ENCODE results near the gene TFPI2. TPM values are rescaled to one million over a fixed set of nuclear protein-coding genes. Genes with fewer than 3 reads are reported as not detected.
A peak's percentile ranks its signal among the peaks of the same experiment; 100 is the strongest.
"Not testable (repeated sequence)": the region's sequence is repeated elsewhere in the genome, so short reads cannot be mapped to it uniquely, and the experiment has no call there.

TFPI2 gene
- total RNA-seq, 2 donors from 2014 or later: 1.7 to 10.3 TPM

DNA sequence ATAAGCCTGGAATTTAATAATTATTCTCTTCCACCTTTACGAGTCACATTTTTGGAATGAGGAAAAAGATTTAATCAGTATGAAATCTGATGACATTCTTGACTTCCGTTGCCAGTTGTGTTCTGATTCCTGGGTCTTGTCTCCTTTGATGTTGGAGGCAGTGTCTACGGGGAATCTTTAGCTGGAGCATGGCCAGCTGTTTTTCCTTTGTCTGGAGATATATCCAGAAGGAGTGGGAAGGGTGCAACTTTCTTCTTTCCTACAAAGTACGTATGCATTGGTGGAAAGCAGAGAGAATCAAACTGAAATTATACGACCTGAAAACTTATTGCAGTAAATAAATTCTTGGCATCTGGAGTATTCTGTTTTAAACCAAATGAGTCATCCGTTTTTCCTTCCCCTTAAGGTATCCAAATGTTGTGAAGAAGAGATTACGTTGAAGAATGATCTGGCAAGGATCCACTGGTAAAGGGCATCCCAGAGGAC, 24.1 kb upstream of the TFPI2 start:
- intact Hi-C loops (cut with DNase I): no loop called here
- TF ChIP-seq, protein P1, sequence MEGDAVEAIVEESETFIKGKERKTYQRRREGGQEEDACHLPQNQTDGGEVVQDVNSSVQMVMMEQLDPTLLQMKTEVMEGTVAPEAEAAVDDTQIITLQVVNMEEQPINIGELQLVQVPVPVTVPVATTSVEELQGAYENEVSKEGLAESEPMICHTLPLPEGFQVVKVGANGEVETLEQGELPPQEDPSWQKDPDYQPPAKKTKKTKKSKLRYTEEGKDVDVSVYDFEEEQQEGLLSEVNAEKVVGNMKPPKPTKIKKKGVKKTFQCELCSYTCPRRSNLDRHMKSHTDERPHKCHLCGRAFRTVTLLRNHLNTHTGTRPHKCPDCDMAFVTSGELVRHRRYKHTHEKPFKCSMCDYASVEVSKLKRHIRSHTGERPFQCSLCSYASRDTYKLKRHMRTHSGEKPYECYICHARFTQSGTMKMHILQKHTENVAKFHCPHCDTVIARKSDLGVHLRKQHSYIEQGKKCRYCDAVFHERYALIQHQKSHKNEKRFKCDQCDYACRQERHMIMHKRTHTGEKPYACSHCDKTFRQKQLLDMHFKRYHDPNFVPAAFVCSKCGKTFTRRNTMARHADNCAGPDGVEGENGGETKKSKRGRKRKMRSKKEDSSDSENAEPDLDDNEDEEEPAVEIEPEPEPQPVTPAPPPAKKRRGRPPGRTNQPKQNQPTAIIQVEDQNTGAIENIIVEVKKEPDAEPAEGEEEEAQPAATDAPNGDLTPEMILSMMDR (IDR thresholded peaks at IDR 0.05): no peak
- TF ChIP-seq POLR2A (IDR thresholded peaks at IDR 0.05) (no peak), POLR2AphosphoS5 (IDR thresholded peaks at IDR 0.05) (peak; percentile 16)
- H3K4me3 ChIP-seq: no peak overlapping the region

DNA sequence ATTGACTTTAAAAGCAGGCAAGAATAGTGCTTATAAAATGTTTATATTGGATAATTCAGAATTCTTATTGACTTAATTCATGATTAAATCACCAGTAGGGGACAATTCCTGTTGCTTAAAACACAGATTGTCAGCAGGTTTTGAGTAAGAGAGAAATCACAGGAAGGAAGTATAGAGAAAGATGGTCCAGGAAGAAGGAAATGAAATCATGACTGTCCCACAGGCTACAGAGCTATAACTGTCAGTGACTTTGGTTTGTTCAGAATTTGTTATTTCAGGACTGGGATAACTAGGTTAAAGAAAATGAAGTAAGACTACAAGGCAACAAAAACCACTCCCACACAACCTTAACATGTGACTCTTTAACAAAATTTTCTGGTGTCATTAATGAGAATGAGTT, 22.6 kb upstream of the TFPI2 start:
- H3K27ac ChIP-seq: no peak overlapping the region
- H3K36me3 ChIP-seq: no peaks in the 10 kb centered on the region
- intact Hi-C loops (cut with DNase I): no loop called here

More for the DNA sequence above, 24.1 kb upstream of the TFPI2 start:
- H3K27me3 ChIP-seq (replicated peaks; ENCODE audit: insufficient read depth): no peaks in the 10 kb centered on the region
- no peak for DNase-seq (ENCODE audit: low spot score)
- H3K27ac ChIP-seq: peak overlapping the region; percentile 34 to 35
- WGBS: 18% methylated on average over 7 of the region's 7 CpGs
- H3K9me3 ChIP-seq: no peaks in the 10 kb centered on the region
- no peaks in the 10 kb centered on the region for H3K36me3 ChIP-seq
- H3K4me1 ChIP-seq (replicated peaks): no peaks in the 10 kb centered on the region

DNA sequence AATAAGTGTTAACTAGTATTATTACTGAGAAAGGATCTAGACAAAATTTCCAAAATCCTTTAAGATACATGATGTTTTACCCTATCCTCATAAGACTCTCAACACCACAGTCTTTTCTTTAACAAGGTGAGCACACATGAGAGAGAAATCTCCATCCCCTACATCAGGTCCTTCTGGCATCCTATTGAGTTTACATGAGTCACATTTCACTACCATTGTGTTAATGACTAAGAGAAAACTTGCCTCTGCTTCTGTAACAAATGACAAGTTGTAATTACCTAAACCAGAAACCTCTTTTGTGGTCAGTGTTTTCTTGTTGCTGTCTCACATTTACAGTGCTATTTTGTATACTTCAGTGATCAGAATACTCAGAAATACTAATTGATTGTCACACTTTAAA, 21.1 kb upstream of the TFPI2 start:
- DNase-seq (ENCODE audit: low spot score); H3K27ac ChIP-seq; H3K4me3 ChIP-seq; intact Hi-C loops (cut with DNase I); H3K27me3 ChIP-seq (replicated peaks; ENCODE audit: insufficient read depth); H3K9me3 ChIP-seq; H3K4me1 ChIP-seq (replicated peaks); H3K36me3 ChIP-seq: not testable (repeated sequence)

More for the DNA sequence above, 22.6 kb upstream of the TFPI2 start:
- H3K4me1 ChIP-seq (replicated peaks): no peaks in the 10 kb centered on the region
- TF ChIP-seq POLR2A (IDR thresholded peaks at IDR 0.05): no peak
- TF ChIP-seq, protein P1 (IDR thresholded peaks at IDR 0.05): no peak
- TF ChIP-seq POLR2AphosphoS5 (IDR thresholded peaks at IDR 0.05): no peak
- H3K9me3 ChIP-seq: no peaks in the 10 kb centered on the region
- no peaks in the 10 kb centered on the region for H3K27me3 ChIP-seq (replicated peaks; ENCODE audit: insufficient read depth)
- no peak for DNase-seq (ENCODE audit: low spot score)
- H3K4me3 ChIP-seq: no peak overlapping the region

DNA sequence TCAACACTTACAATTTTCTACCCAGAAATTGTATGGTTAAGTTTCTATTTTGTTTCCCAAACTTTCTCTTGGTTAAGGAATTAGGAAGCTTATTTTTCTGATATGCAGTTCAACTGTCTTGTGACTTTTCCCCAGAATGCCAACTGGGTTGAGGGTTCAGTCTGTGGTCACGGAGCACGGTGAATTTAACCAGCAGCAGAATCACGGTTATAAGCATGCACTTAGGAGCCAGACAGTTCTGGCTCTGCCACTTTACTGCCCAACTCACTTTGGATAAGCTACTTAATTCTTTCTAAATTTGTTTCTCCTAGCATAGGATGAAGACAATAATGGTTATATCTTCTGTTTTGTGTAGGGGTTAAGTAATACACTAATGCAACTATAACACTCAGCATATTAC, 20.7 kb upstream of the TFPI2 start:
- H3K27ac ChIP-seq; H3K36me3 ChIP-seq; H3K27me3 ChIP-seq (replicated peaks; ENCODE audit: insufficient read depth); H3K4me1 ChIP-seq (replicated peaks); DNase-seq (ENCODE audit: low spot score); intact Hi-C loops (cut with DNase I); H3K4me3 ChIP-seq; H3K9me3 ChIP-seq: not testable (repeated sequence)
- 38% methylated on average over 2 of the region's 3 CpGs for WGBS

DNA sequence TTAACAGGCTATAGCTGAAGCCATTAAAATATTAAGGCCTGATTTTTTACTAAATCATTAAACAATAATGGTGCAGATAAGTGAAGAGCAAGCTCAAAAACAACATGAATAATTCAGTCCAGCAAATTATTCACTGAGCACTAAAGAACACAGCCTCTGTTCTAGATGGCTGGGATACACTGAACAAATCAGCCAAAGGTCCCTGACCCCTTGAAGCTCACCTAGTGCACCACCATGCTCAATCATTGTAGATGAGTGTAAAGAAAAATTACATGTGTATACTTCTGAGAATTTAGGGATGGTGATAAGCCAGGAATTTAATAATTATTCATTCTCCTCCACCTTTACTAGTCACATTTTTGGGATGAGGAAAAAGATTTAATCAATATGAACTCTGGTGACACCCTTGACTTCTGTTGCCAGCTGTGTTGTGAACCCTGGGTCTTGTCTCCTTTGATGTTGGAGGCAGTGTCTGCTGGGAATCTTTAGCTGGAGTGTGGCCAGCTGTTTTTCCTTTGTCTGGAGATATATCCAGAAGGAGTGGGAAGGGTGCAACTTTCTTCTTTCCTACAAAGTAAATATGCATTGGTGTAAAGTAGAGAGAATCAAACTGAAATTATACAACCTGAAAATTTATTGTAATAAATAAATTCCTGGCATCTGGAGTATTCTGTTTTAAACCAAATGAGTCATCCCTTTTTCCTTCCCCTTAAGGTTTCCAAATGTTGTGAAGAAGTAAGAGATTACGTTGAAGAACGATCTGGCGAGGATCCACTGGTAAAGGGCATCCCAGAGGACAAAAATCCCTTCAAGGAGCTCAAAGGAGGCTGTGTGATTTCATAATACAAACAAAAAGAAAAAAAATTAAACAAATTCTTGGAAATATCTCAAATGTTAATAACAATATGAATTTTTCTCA, 19.8 kb upstream of the TFPI2 start:
- Histone ChIP-seq H3K27ac (peak overlapping the region in 1 of 2 donors; percentile 14), H3K36me3 (no peaks in the 10 kb centered on the region), H3K9me3 (no peaks in the 10 kb centered on the region), H3K4me1 (replicated peaks) (no peaks in the 10 kb centered on the region), H3K4me3 (no peak overlapping the region), H3K27me3 (replicated peaks; ENCODE audit: insufficient read depth) (no peaks in the 10 kb centered on the region)
- DNase-seq (ENCODE audit: low spot score): peak; percentile 12
- TF ChIP-seq, protein P1 (IDR thresholded peaks at IDR 0.05): no peak
- peak; percentile 14 for TF ChIP-seq POLR2AphosphoS5 (IDR thresholded peaks at IDR 0.05)
- intact Hi-C loops (cut with DNase I): no loop called here
- 39% methylated on average over 3 of the region's 3 CpGs for WGBS

DNA sequence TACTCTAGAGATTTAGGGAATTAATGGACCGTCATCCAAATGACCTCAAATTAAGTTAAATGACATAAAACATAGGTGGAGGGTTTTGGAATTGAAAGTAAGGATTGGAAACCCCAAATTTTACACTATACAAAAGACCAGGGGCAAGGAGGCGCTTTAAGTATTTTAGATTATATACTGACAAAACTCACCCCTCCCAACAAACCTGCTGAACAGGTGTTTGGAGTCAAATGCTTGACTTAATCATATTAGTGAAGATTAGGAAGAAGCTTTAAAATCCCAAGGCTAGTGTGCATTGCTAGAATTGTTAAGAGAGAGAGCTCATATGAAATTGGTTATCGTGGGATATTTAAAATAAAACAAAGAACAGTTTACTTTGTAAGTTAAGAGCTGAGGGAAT, 15.7 kb upstream of the TFPI2 start, which contains the start of gene GNGT1:
TSS of gene GNGT1 (plus strand) at position 301 of the 400 bp plus-strand sequence. CDS start 180 bp downstream, outside the sequence.
- intact Hi-C loops (cut with DNase I): loop anchor here (10.0 kb wide), 1 partner anchor 369 kb away; no protein-coding TSS in a partner anchor
- H3K36me3 ChIP-seq: no peaks in the 10 kb centered on the region
- H3K9me3 ChIP-seq: no peaks in the 10 kb centered on the region
- no peaks in the 10 kb centered on the region for H3K4me1 ChIP-seq (replicated peaks)
- no peak within 1 kb of the TSS for H3K27ac ChIP-seq
- TF ChIP-seq POLR2AphosphoS5 (IDR thresholded peaks at IDR 0.05) (no peak), POLR2A (IDR thresholded peaks at IDR 0.05) (no peak)
- TF ChIP-seq, protein P1 (IDR thresholded peaks at IDR 0.05): no peak
- DNase-seq (ENCODE audit: low spot score): no peak
- H3K4me3 ChIP-seq: no peak within 1 kb of the TSS
- no peaks in the 10 kb centered on the region for H3K27me3 ChIP-seq (replicated peaks; ENCODE audit: insufficient read depth)
- WGBS: 76% methylated on average over 3 of the region's 3 CpGs

Measured in prostate gland (tissue), 2 donors.